ENCODE measurements around the gene UMOD.

DNA sequence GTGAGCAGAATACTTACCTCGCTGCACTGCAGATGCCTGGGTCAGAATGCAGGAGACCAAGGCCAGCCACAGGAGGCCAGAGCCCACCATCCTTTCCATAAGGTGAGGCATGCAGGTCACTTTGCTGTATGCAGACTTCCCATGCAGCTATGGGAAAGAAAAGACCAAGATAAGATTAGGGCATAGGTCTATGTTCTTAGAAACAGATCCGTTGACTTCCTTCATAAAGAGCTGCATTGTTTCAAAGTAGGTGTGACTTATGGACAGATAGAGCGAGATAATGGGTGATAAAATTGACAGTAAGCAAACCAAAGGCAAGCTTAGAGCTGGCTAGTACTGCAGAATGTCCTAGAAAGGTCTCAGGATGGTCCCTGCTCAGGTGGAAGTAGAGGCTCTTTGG, 26.2 kb downstream of the UMOD start:
- no peak for TF ChIP-seq EGR1 (IDR thresholded peaks at IDR 0.05)
- no peak for TF ChIP-seq RAD21 (IDR thresholded peaks at IDR 0.05; ENCODE audit: low read depth)
- TF ChIP-seq YY1 (IDR thresholded peaks at IDR 0.05; ENCODE audit: low read depth) = no peak
- no peak for TF ChIP-seq TAF1 (IDR thresholded peaks at IDR 0.05; ENCODE audit: low read depth)
- TF ChIP-seq, protein P1, sequence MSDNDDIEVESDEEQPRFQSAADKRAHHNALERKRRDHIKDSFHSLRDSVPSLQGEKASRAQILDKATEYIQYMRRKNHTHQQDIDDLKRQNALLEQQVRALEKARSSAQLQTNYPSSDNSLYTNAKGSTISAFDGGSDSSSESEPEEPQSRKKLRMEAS (IDR thresholded peaks at IDR 0.05) = no peak
- TF ChIP-seq EP300 (IDR thresholded peaks at IDR 0.05; ENCODE audit: borderline replicate concordance) = no peak
- no peak for TF ChIP-seq CEBPB (IDR thresholded peaks at IDR 0.05)
- TF ChIP-seq TCF12 (IDR thresholded peaks at IDR 0.05; ENCODE audit: low read depth) = no peak

Data from Ishikawa (cell line).